HepG2 (cell line): Measurements from ENCODE around the gene PXK. TPM values are rescaled to one million over a fixed set of nuclear protein-coding genes. Genes with fewer than 3 reads are reported as not detected.
A peak's percentile ranks its signal among the peaks of the same experiment; 100 is the strongest.

Source experiments
- ATF7 ChIP-seq, 2 experiments: fragments of 450-650 bp in 1 of 2; sonication (generic) in 1 of 2; formaldehyde crosslinking in 1 of 2; IDR thresholded peaks; 2 replicates each; pipeline versions ENCODE4 v1.4.0 to v1.6.1; 2016 to 2020; ENCODE audit warnings: antibody characterized with exemption in 1 of 2, mild to moderate bottlenecking in 1 of 2, missing genetic modification reagents in 1 of 2
- CBX1 ChIP-seq: IDR thresholded peaks from one replicate; pipeline ENCODE4 v1.6.1; 2016; ENCODE audit warnings: antibody characterized with exemption, low read depth
- CENPT ChIP-seq: sonication (generic); formaldehyde crosslinking; IDR thresholded peaks from 2 replicates; pipeline ENCODE4 v1.8.0; 2022; ENCODE audit warnings: low read depth, mild to moderate bottlenecking, moderate library complexity, missing genetic modification reagents
- FOSL1 ChIP-seq: sonication (generic); formaldehyde crosslinking; IDR thresholded peaks from 2 replicates; pipeline ENCODE4 v1.9.0; 2021; ENCODE audit warnings: missing genetic modification reagents, borderline replicate concordance
- HMG20A ChIP-seq: IDR thresholded peaks from 2 replicates; pipeline ENCODE4 v1.6.1; 2016; ENCODE audit warnings: borderline replicate concordance
- HMGXB3 ChIP-seq: sonication (generic); formaldehyde crosslinking; IDR thresholded peaks from 2 replicates; pipeline ENCODE4 v1.4.0; 2020; ENCODE audit warnings: missing genetic modification reagents, borderline replicate concordance
- KDM5A ChIP-seq: fragments of 200-600 bp; sonication (generic); IDR thresholded peaks from 2 replicates; pipeline ENCODE4 v1.7.0; 2018; ENCODE audit warnings: antibody characterized with exemption, mild to moderate bottlenecking, low read length, borderline replicate concordance
- MEF2D ChIP-seq: sonication (generic); formaldehyde crosslinking; IDR thresholded peaks from 2 replicates; pipeline ENCODE4 v1.5.1; 2020; ENCODE audit warnings: mild to moderate bottlenecking, missing genetic modification reagents
- NR2F6 ChIP-seq, 2 experiments: IDR thresholded peaks; 2 replicates each; pipeline ENCODE4 v1.6.1; 2016; ENCODE audit warnings: antibody characterized with exemption in 1 of 2, mild to moderate bottlenecking in 1 of 2
- SIX1 ChIP-seq: sonication (generic); formaldehyde crosslinking; IDR thresholded peaks from 2 replicates; pipeline ENCODE4 v1.4.0; 2020; ENCODE audit warnings: missing genetic modification reagents, borderline replicate concordance
- SKI ChIP-seq: fragments of 450-650 bp; IDR thresholded peaks from one replicate; pipeline ENCODE4 v1.6.1; 2018; ENCODE audit warnings: mild to moderate bottlenecking; ENCODE audit not compliant: partially characterized antibody
- SOX5 ChIP-seq: IDR thresholded peaks from 2 replicates; pipeline ENCODE4 v1.6.1; 2016; ENCODE audit warnings: borderline replicate concordance
- TFE3 ChIP-seq: IDR thresholded peaks from 2 replicates; pipeline ENCODE4 v1.6.1; 2016
- YEATS4 ChIP-seq: sonication (generic); formaldehyde crosslinking; IDR thresholded peaks from 2 replicates; pipeline ENCODE4 v1.4.0; 2020; ENCODE audit warnings: missing genetic modification reagents, borderline replicate concordance
- ZNF343 ChIP-seq: sonication (generic); formaldehyde crosslinking; IDR thresholded peaks from 2 replicates; pipeline ENCODE4 v1.4.0; 2020; ENCODE audit warnings: mild to moderate bottlenecking, missing genetic modification reagents
- ZNF784 ChIP-seq: sonication (generic); formaldehyde crosslinking; IDR thresholded peaks from 2 replicates; pipeline ENCODE4 v1.5.1; 2020; ENCODE audit warnings: missing genetic modification reagents, mild to moderate bottlenecking, borderline replicate concordance
- ZXDC ChIP-seq: sonication (generic); formaldehyde crosslinking; IDR thresholded peaks from 2 replicates; pipeline ENCODE4 v1.5.0; 2020; ENCODE audit warnings: mild to moderate bottlenecking, missing genetic modification reagents
- polyA plus RNA-seq, 8 experiments: library from polyadenylated mRNA; depleted of rRNA in 3 of 8; stranded (reverse) in 7 of 8; unstranded in 1 of 8; fragments of >200 nt; fragmentation: Illumina TruSeq in 4 of 8; extraction: Trizol in 4 of 8; gene quantifications; 2 replicates each; pipeline versions ENCODE4 v1.2.1 to v1.2.3, GENCODE V29; 2011 to 2016; ENCODE audit warnings: low read depth in 4 of 8, missing spikeins in 1 of 8, mixed read lengths in 1 of 8; ENCODE audit not compliant: insufficient read depth in 1 of 8
- total RNA-seq, 5 experiments: library from RNA; depleted of rRNA; stranded (reverse); fragments of >200 nt; fragmentation: Illumina TruSeq; extraction: Trizol; gene quantifications; 2 replicates each; pipeline ENCODE4 v1.2.3, GENCODE V29; 2016; ENCODE audit warnings: low read depth in 1 of 5
- TF ChIP-seq, protein P1 (sequence below): sonication (generic); formaldehyde crosslinking; IDR thresholded peaks from 2 replicates; pipeline ENCODE4 v1.4.0; 2020; ENCODE audit warnings: mild to moderate bottlenecking, missing genetic modification reagents

PXK gene
- total and polyA plus RNA-seq, 2 of the 13 experiments (the other 11 are each of a cell fraction or from before 2014, with no cell fraction given), result 6.4 to 18.6 TPM

GRCh38 chr3:58325525-58325992 lies 7.1 kb upstream of the PXK start (continued):
- TF ChIP-seq MEF2D (CRISPR knock-in tag), result no peak
- TF ChIP-seq ZNF784 (CRISPR knock-in tag), result no peak
- TF ChIP-seq HMG20A (CRISPR knock-in tag), result 0 out of 2 replicates have a peak, but pooled peaks have one; percentile 28
- no peak for TF ChIP-seq SOX5 (CRISPR knock-in tag)
- no peak for TF ChIP-seq SIX1 (CRISPR knock-in tag)
- TF ChIP-seq YEATS4 (CRISPR knock-in tag), result no peak
- TF ChIP-seq, protein P1, sequence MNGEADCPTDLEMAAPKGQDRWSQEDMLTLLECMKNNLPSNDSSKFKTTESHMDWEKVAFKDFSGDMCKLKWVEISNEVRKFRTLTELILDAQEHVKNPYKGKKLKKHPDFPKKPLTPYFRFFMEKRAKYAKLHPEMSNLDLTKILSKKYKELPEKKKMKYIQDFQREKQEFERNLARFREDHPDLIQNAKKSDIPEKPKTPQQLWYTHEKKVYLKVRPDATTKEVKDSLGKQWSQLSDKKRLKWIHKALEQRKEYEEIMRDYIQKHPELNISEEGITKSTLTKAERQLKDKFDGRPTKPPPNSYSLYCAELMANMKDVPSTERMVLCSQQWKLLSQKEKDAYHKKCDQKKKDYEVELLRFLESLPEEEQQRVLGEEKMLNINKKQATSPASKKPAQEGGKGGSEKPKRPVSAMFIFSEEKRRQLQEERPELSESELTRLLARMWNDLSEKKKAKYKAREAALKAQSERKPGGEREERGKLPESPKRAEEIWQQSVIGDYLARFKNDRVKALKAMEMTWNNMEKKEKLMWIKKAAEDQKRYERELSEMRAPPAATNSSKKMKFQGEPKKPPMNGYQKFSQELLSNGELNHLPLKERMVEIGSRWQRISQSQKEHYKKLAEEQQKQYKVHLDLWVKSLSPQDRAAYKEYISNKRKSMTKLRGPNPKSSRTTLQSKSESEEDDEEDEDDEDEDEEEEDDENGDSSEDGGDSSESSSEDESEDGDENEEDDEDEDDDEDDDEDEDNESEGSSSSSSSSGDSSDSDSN, result no peak
- TF ChIP-seq HMGXB3 (CRISPR knock-in tag), result no peak
- peak; percentile 9 for TF ChIP-seq SKI
- TF ChIP-seq CENPT (CRISPR knock-in tag), result no peak
- no peak for TF ChIP-seq KDM5A
- TF ChIP-seq ZXDC (CRISPR knock-in tag), result no peak
- no peak for TF ChIP-seq TFE3 (CRISPR knock-in tag)
- TF ChIP-seq FOSL1 (CRISPR knock-in tag), result no peak
- TF ChIP-seq CBX1, result no peak
- no peak for TF ChIP-seq ZNF343
- no peak for TF ChIP-seq ATF7 (IDR thresholded peaks at IDR 0.05)
- TF ChIP-seq ATF7 (CRISPR knock-in tag; IDR thresholded peaks at IDR 0.05), result no peak
- TF ChIP-seq NR2F6 (IDR thresholded peaks at IDR 0.05), result peak; percentile 13; the same call in 1 of the 2 replicates
- peak; percentile 29; the same call in 1 of the 2 replicates for TF ChIP-seq NR2F6 (CRISPR knock-in tag; IDR thresholded peaks at IDR 0.05)
